NCI-H2227 (cell line): Measurements from ENCODE around the gene STAG1.
"Not testable (repeated sequence)": the region's sequence is repeated elsewhere in the genome, so short reads cannot be mapped to it uniquely, and the experiment has no call there.

Source experiments
- DNase-seq: peaks from one replicate; lab custom pipeline; 2025; ENCODE audit not compliant: unreplicated experiment; lab: John Stamatoyannopoulos, UW

STAG1 gene

GRCh38 chr3:136334726-136335125 lies 417.5 kb downstream of the STAG1 start:
- DNase-seq, result not testable (repeated sequence)

DNA sequence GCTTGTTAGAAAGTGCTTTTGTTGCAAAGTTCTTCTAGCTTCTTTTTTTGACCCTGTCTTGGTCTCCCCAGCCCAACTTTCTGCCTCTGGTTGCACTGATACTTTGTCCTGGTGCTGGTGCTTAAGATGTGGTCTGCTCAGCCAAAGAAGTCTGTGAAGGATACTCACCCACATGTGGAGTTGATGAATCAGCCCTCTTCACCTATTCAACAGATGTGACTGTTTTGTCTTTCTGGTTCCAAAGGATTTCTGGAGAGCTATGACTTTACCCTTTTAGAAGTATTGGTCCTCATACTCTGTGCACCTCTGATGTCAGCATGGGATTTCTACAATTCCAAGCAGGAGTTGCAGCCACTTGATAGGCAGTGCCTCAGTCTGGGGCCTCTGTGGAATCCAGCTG lies 418.0 kb downstream of the STAG1 start:
- DNase-seq, result no peak

- no peak for DNase-seq
Measured at GRCh38 chr3:136332776-136333175, 419.4 kb downstream of the STAG1 start.

GRCh38 chr3:136332302-136332701 lies 419.9 kb downstream of the STAG1 start:
- DNase-seq, result no peak

GRCh38 chr3:136330900-136331299 lies 421.3 kb downstream of the STAG1 start:
- DNase-seq, result no peak

- DNase-seq, result no peak
Measured at GRCh38 chr3:136329593-136329992, 422.6 kb downstream of the STAG1 start.

GRCh38 chr3:136327671-136328070 lies 424.5 kb downstream of the STAG1 start:
- DNase-seq, result no peak

DNA sequence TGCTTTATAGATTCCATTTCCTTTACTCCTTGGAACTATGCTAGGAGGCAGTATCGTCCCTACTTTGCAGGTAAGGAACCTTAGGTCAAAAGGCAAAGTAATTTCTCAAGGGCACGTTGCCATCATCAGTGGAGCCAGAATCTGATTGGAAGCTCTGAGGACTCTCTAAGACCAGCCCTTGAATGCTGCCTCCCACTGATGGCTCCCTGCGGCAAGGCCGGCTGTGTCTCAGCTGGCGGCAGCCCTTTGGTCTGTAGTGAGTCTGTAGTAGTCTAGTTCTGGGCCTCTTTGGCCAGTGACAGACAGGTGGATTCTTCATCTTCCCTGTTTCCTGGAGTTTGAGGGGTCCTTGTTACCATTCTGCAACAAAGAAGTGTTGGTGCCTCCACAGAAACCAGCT lies 425.9 kb downstream of the STAG1 start:
- DNase-seq, result no peak

DNA sequence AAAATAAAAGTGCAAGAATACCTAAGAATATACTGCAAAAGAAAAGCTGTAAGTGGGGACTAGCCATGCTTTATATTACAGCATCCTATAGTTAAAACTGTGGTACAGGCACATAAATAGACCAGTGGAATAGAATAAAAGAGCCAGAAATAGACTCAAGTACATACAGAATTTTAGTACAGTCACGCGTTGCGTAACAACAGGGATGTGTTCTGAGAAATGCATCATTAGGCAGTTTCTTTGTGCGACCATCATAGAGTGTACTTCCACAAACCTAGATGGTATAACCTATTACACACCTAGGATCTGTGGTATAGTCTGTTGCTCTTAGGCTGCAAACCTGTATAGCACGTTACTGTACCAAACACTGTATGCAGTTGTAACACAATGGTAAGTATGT lies 440.2 kb downstream of the STAG1 start:
- no peak for DNase-seq

DNA sequence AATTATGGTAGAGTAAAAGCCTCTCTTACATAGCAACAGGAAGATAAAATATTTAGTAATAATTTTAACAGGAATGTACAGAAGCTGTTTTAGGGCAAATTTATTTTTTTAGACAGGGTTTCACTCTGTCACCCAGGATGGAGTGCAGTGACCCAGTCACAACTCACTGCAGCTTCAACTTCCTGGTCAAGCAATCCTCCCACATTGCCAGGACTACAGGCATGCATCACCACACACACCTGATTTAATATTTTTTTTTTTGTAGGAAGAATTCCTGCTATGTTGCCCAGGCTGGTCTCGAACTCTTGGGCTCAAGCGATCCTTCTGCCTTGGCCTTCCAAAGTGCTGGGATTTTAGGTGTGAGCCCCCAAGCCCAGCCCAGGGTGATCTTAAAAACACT lies 440.9 kb downstream of the STAG1 start:
- DNase-seq, result no peak

- no peak for DNase-seq
Measured at GRCh38 chr3:136305879-136306278, 446.3 kb downstream of the STAG1 start.

GRCh38 chr3:136300444-136300843 lies 451.7 kb downstream of the STAG1 start:
- no peak for DNase-seq

GRCh38 chr3:136297826-136298225 lies 454.4 kb downstream of the STAG1 start:
- DNase-seq, result no peak

DNA sequence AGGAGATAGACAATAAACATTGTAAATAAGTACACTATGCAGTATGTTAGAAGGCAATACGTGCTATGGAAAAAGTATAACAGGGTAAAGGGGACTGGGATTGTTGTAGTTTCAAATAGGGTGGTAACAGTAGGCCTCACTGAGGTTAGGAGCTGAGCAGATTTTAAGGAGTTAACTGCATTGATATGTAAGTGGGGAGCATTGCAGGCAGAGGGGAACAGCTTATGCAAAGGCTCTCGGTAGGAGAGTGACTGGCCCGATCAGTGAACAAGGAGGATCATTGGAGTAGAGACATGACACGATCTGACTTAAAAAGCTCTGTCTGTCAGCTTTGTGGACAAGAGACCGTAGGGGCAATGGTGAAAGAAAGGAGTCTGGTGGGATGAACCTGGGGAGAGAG lies 455.2 kb downstream of the STAG1 start:
- DNase-seq, result no peak

DNA sequence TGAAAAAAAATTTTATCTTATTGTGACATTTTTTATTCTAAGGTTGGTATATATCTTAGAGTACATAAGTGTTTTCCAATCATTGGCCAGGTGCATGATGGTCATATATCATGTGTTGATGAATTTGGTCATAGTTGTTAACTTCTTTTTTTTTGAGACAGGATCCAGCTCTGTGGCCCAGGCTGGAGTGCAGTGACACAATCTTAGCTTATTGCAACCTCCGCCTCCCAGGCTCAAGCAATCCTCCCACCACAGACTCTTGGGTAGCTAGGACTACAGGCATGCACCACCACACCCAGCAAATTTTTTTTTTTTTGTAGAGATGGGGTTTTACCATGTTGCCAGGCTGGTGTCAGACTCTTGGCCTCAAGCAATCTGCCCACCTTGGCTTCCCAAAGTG lies 458.0 kb downstream of the STAG1 start:
- DNase-seq, result no peak

DNA sequence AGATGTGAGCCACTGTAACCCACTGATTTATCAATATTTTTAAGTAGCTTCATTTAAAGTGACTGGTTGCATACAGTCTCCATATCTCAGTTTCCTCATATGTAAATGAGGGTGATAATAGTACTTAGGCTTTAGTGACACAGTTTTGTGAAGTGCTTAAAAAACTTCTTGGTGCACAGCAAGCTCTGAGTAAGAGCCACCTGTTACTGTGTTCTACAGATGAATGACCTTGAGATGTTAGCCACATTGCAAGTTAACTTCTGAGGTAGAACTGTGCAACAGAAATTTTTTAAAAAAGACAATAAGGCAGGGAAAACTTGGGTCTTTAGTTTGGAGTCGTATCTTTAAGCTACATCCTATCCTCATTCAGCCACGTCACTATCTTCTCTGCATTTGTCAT lies 458.9 kb downstream of the STAG1 start:
- DNase-seq, result no peak

- DNase-seq, result no peak
Measured at GRCh38 chr3:136292500-136292899, 459.7 kb downstream of the STAG1 start.

GRCh38 chr3:136291302-136291701 lies 460.9 kb downstream of the STAG1 start:
- DNase-seq, result no peak
